Gastrocnemius medialis (tissue), 4 donors: ENCODE measurements around the gene CHST8. TPM values are rescaled to one million over a fixed set of nuclear protein-coding genes. Genes with fewer than 3 reads are reported as not detected.

Experiments used
- ATAC-seq, 2 donors: fragments of 150-250 bp; one replicate each; pipeline ENCODE4 v1.9.1; 2016
- DNase-seq, 2 donors: peaks; one replicate each; pipeline ENCODE4 v3.0.0-alpha.2; 2019
- H3K27ac ChIP-seq, 4 donors: fragments of 200-600 bp; sonication (generic); 1 replicate in 1 of 4; 2 replicates in 3 of 4; pipeline ENCODE4 v1.5.1; 2016 to 2018; ENCODE audit warnings: mild to moderate bottlenecking in 2 of 4, moderate library complexity in 1 of 4
- H3K27me3 ChIP-seq, 3 donors: fragments of 200-600 bp; sonication (generic) in 2 of 3; 1 replicate in 1 of 3; 2 replicates in 2 of 3; pipeline versions ENCODE4 v1.5.1 to v1.6.0; 2016 to 2019; ENCODE audit warnings: mild to moderate bottlenecking in 1 of 3, moderate library complexity in 1 of 3
- H3K36me3 ChIP-seq, 2 donors: fragments of 200-600 bp; sonication (generic) in 1 of 2; one replicate each; pipeline ENCODE4 v1.5.1; 2017 to 2018
- H3K4me1 ChIP-seq, 2 donors: fragments of 200-600 bp; sonication (generic) in 1 of 2; one replicate each; pipeline ENCODE4 v1.5.1; 2016 to 2017; ENCODE audit warnings: mild to moderate bottlenecking in 2 of 2
- H3K4me3 ChIP-seq, 4 donors: fragments of 200-600 bp; sonication (generic) in 3 of 4; 1 replicate in 1 of 4; 2 replicates in 3 of 4; pipeline ENCODE4 v1.5.1; 2016 to 2019; ENCODE audit warnings: mild to moderate bottlenecking in 2 of 4
- H3K9me3 ChIP-seq, 3 donors: fragments of 200-600 bp; sonication (generic) in 2 of 3; 1 replicate in 1 of 3; 2 replicates in 2 of 3; pipeline ENCODE4 v1.5.1; 2016 to 2019
- CTCF ChIP-seq, 5 experiments: fragments of 450-650 bp in 3 of 5; fragments of 200-600 bp in 2 of 5; sonication (generic) in 2 of 5; IDR thresholded peaks in 4 of 5; conservative IDR thresholded peaks in 1 of 5; 1 replicate in 4 of 5; 2 replicates in 1 of 5; pipeline ENCODE4 v1.5.1; 2016 to 2019; ENCODE audit warnings: antibody characterized with exemption in 5 of 5, mild to moderate bottlenecking in 3 of 5, moderate library complexity in 3 of 5
- POLR2A ChIP-seq, 2 donors: fragments of 450-650 bp; IDR thresholded peaks; one replicate each; pipeline ENCODE4 v1.6.1; 2017; ENCODE audit warnings: antibody characterized with exemption in 2 of 2, mild to moderate bottlenecking in 2 of 2, moderate library complexity in 2 of 2
- in situ Hi-C, 4 donors: fragments of 200-750 bp; cut with MboI; loops; one replicate each; pipeline versions ENCODE4 v1.15.0 to v1.8.0; 2017; ENCODE audit warnings: low sequenced_read_pairs in 4 of 4
- intact Hi-C: fragments of 100-400 bp; cut with DNase I; formaldehyde crosslinking; loops from one replicate; pipeline ENCODE4 v1.15.1; 2023; ENCODE audit warnings: low total_unique reads
- total RNA-seq, 4 donors: library from RNA; depleted of rRNA; stranded (reverse); fragments of >200 nt; gene quantifications; one replicate each; pipeline versions ENCODE4 v1.1.0 to v1.2.3, GENCODE V29; 2016

CHST8 gene
- total RNA-seq, 4 donors from 2014 or later: 0.29 to 0.46 TPM; not detected in 2

- DNase-seq: no peak
- intact Hi-C loops (no loop called here), in situ Hi-C loops (no loop called here)
- Histone ChIP-seq H3K4me1 (no peaks in the 10 kb centered on the region), H3K27me3 (peaks cover 6 to 20% (median 16%) of the 10 kb centered on the region in 3 donors), H3K4me3 (no peak overlapping the region), H3K36me3 (no peaks in the 10 kb centered on the region), H3K27ac (no peak overlapping the region), H3K9me3 (no peaks in the 10 kb centered on the region)
- TF ChIP-seq CTCF (IDR thresholded peaks at IDR 0.05 in 4 of 5, conservative IDR thresholded peaks at IDR 0.05 in 1 of 5): no peak
- no peak for TF ChIP-seq POLR2A (IDR thresholded peaks at IDR 0.05)
- ATAC-seq: no peak
These were observed 125.5 kb downstream of the CHST8 start for GRCh38 chr19:33747273-33747672.

DNA sequence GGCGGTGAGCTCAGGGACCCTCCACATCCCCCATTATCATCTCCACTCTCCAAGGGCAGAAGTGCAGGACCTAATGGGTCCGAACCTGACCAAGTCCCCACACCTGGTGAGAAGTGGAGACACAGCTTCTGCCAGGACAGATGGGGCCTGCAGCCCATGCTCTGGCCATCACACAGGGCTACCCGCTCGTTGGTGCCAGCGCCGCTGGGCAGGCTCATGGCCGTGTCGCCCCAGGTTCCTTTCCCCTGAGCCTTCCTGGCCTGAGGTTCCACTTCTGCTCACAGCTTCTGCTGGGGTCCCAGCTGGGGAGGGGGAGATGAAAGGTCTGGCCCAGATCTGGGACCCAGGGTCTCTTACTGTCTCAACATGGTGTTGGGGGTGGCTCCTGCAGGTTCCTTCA, 126.5 kb downstream of the CHST8 start:
- no peak overlapping the region for H3K27ac ChIP-seq
- H3K4me1 ChIP-seq: no peaks in the 10 kb centered on the region
- H3K27me3 ChIP-seq: peaks cover 8 to 27% (median 16%) of the 10 kb centered on the region in 3 donors
- no peak for ATAC-seq
- no peak for DNase-seq
- TF ChIP-seq CTCF (IDR thresholded peaks at IDR 0.05 in 4 of 5, conservative IDR thresholded peaks at IDR 0.05 in 1 of 5): no peak
- no peak for TF ChIP-seq POLR2A (IDR thresholded peaks at IDR 0.05)
- H3K36me3 ChIP-seq: no peaks in the 10 kb centered on the region
- no peak overlapping the region for H3K4me3 ChIP-seq
- no peaks in the 10 kb centered on the region for H3K9me3 ChIP-seq
- intact Hi-C loops: no loop called here
- in situ Hi-C loops: no loop called here

DNA sequence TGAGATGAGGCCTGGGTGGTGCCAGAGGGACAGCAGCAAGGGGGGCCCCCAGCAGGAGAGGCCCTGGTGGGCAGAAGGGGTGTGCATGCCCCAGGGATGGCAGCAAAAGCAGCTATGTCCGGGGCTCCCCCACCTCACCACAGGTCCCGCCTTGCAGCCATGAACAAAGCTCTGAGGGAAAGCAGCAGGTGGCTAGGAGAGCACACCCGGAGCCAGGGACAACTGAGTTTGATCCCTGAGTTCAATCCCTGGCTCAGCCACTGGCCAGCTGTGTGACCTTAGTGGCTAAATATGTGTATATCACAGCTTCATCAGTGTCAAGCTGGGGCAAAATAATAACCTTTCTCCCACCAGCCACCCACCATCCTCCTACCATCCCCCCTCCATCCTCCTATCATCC, 127.3 kb downstream of the CHST8 start:
- H3K4me1 ChIP-seq: no peaks in the 10 kb centered on the region
- no peak for TF ChIP-seq POLR2A (IDR thresholded peaks at IDR 0.05)
- TF ChIP-seq CTCF (IDR thresholded peaks at IDR 0.05 in 4 of 5, conservative IDR thresholded peaks at IDR 0.05 in 1 of 5): no peak
- intact Hi-C loops (no loop called here), in situ Hi-C loops (no loop called here)
- no peaks in the 10 kb centered on the region for H3K9me3 ChIP-seq
- no peak overlapping the region for H3K4me3 ChIP-seq
- H3K27me3 ChIP-seq: peaks cover 8 to 27% (median 16%) of the 10 kb centered on the region in 3 donors
- no peaks in the 10 kb centered on the region for H3K36me3 ChIP-seq
- DNase-seq: no peak
- H3K27ac ChIP-seq: no peak overlapping the region
- ATAC-seq: no peak

DNA sequence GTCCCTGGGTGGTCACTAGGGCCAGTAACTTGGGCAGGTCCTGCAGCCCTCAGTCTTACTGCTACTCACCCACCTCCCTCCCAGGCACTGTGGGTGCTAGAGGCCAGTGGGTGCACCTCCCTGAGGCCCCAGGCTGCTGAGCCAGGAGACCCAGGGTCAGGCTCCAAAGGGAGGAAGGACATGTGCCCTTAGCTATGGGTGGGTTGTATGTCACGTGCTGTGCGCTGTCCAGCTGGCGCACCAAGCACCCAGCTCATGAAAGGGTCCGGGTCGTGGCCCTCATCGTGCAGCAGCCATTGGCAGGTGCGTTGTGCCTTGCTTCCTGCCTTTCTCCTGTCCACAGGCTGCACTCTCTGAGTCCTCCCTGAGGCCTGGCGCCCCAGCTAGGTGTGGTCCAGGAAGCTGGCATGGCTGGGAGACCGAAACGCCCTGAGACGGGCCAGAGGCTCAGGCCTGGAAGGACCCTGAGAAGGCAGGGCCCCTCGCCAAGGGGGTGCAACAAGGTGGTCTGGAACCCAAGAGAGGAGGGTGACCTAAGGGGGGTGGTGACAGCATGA, 127.9 kb downstream of the CHST8 start:
- intact Hi-C loops: no loop called here
- in situ Hi-C loops: loop anchor here (25.0 kb wide), 2 partner anchors 312 to 512 kb away; partner anchors contain the start of gene SLC7A10 (in 3 of the 4)
- ATAC-seq: no peak
- no peak for DNase-seq
- no peaks in the 10 kb centered on the region for H3K36me3 ChIP-seq
- H3K9me3 ChIP-seq: no peaks in the 10 kb centered on the region
- no peak overlapping the region for H3K4me3 ChIP-seq
- H3K27ac ChIP-seq: no peak overlapping the region
- H3K27me3 ChIP-seq: peaks cover 8 to 27% (median 16%) of the 10 kb centered on the region in 3 donors
- no peaks in the 10 kb centered on the region for H3K4me1 ChIP-seq
- TF ChIP-seq POLR2A (IDR thresholded peaks at IDR 0.05) (no peak), CTCF (IDR thresholded peaks at IDR 0.05 in 4 of 5, conservative IDR thresholded peaks at IDR 0.05 in 1 of 5) (no peak)
